HG02981 (cell line): ENCODE data around the gene EYS.
"Not testable (repeated sequence)": the region's sequence is repeated elsewhere in the genome, so short reads cannot be mapped to it uniquely, and the experiment has no call there.

ENCODE experiments used
- ATAC-seq: cut with Tn5 transposase; IDR thresholded peaks from one replicate; pipeline ENCODE4 v1.9.1; 2021; ENCODE audit warnings: mild to moderate bottlenecking, moderate library complexity; ENCODE audit not compliant: unreplicated experiment

Gene EYS

DNA sequence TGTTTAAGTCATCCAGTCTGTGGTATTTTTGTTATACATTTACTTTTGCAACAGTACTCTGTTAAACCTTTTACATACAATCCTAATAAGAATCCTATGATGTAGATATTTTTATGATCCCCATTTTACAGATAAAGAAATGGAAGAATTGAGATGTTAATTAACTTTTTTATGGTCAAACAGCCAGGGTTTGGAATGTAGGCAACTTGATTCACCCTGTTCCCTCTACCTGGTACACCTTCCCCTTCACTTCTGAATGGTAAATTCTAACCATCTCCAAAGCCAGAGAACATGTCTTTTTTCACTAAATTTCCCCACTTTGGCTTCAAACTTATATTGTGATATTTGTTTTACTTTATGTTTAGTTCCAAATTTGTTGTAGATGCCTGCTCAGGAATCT lies 1771.3 kb downstream of the EYS start:
- no peak for ATAC-seq

DNA sequence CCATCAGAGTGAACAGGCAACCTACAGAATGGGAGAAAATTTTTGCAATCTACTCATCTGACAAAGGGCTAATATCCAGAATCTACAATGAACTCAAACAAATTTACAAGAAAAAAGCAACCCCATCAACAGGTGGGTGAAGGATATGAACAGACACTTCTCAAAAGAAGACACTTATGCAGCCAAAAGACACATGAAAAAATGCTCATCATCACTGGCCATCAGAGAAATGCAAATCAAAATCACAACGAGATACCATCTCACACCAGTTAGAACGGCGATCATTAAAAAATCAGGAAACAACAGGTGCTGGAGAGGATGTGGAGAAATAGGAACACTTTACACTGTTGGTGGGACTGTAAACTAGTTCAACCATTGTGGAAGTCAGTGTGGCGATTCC lies 1773.1 kb downstream of the EYS start:
- ATAC-seq = not testable (repeated sequence)

DNA sequence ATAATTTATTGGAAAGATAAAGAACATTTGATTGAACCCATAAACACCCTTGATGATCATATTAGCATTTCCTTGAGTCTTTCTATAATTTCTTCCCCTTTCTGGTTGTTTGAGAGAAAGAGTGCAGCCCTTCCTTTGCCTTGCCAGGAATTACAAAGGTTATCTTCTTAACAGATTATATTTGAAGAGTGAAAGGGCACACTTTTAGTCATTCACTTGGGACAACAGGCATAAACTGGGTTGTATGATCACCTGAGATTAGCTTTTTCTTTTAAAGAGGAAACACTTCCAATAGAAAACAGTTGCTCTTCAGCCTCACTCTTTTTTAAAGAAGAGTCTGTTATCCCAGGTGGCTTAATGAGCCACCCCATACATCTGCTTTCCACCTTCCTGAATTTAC lies 1776.2 kb downstream of the EYS start:
- ATAC-seq = no peak

DNA sequence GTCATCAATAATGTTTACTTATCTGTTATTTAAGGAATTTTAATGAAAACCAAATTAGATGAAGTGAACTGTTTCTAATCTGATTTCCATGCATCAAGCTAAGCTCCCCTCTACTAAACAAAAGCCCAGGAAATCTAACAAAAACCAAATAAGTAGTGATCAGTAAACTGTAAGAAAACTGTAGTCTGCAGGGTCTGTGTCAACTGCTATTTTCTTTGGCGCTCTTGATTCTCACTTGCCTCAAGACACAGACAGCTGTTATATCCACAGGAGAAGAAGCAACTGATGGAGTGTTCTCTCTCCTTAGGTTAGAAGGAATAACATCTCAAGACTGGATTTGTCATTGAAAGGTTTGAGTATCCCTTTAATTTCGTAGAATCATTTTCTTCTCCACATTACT lies 1777.9 kb downstream of the EYS start:
- ATAC-seq = no peak

DNA sequence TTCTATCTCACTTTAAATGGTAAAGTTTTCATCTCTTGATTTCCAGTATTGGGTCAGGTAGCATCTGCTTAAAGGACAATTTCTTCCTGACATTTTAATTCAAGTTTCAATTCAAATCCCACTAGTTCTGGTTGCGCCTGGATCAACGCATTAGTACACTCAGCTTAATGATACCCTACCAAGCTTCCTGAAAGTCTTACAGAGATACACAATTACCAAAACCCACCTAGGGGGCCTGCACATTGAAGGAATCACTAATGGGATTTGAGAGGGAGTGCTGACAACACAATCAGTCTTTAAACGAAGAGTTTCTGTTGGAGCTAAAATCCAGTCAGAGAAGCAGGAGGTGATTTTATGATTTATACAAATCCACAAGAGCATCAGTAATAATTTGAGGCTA lies 1778.4 kb downstream of the EYS start:
- ATAC-seq = no peak

DNA sequence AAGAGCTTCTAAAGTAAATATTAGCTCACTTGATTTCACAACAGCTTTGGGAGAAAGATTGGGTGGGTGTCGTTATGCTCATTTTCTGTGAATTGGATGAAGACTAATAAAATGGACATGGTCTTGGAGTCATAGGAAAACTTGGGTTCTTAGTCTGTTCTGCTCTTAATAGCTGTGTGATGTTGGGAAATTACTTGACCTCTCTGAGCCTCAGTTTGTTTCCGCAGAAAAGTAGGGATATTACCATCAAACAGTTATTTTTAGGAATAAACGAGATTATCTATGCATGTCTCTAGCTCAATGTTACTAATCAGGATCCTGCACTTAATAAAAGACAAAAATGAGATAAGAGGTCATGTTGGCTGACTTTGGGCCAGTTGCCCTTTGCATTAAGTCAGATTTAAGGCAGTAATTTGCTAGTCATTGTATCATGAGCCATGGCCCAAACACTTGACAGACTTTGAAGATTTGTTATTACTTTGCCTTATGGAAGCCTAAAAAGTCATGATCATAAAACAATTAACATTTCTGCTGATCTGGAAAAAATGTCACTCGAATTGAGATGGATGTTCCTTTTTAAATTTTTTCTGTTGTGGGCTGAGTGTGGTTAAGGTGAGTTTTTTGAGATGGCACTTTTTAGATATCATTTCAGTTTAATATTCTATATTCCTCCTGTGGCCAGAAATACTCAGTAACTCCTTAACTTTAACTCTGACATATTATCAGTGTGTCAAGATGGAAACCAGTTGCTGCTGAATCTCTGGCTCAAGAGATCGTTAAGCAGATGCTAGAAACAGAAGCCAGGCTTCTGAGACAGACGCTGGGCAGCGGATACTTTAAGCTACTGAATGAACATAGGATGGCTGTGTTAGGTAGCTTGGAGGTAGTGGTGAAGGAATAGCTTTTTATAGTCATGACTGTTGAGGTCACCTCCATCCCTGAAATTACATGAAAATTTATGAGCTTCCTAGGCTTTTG lies 1779.8 kb downstream of the EYS start:
- no peak for ATAC-seq

DNA sequence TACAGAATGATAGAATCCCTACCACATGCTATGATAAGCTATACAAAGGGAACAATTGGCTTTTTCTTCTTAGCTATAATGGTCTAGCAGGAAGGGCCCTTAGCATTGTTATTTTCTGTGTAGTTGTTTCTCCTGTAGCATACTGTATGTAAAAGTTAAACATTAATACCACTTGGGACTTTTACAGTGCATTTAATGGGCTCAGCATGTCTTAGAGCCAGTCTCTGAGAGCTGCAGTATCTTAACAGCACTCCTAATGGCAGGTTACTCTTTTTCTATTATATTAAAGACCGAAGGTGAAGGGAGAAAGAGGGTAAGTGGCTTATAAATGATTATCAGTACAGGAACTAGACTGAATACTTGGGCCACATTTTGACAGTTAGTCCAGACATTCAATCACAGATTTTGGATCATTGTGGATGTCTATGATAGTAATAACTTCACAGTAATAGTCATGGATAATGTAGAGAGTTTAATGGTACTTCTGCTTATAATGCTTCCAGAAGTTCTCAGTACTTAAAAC lies 1780.7 kb downstream of the EYS start:
- ATAC-seq = no peak

DNA sequence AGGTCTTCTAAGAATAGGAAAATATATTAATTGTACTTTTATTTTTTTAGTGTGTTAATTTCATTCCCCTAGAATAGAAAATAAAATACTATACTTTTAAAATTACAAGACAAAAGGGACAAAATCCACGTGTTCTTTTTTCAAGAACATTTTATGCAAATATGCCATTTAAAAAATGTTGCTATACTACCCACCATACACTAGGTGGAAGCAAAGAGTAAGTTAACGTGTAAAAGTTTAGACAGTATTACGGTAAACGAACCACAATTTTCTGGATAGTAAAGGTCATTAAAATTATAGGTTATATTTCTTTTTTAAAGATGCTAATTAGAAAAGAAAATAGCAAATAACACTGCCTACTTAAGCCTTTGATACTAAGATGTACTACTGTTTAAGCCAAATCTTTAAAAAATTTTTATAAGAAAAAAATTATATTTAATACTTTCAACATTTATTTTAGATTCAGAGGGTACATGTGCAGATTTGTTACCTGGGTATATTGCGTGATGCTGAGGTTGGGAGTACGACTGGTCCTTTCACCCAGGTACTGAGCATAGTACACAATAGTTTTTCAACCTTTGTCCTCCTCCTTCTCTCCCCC lies 1783.8 kb downstream of the EYS start:
- peak; percentile 78 for ATAC-seq

DNA sequence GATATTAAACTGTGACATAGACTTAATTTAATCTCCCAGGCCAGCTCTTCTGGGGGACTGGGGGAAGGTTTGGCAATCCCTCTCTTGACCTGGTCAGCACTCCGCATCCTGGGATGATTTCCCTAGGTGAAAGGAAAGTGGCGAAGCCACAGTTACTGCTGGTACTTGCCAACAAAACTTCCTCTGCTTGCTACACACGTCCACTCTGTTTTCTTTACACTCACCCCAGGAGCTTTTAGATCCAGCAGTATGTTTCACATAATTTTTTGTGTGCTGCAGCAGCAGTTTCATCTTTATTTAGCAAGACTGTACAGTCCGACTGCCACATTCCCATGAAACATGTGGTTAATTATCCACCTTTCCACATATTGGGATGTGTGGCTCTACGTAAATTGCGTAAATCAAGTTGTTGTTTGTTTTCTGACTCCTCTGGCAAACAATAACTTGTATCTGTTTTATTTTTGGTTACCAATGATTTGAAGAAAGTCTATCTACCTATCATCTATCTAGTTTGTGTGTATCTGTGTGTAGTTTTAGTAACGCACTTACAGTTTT lies 1787.4 kb downstream of the EYS start:
- ATAC-seq = no peak

DNA sequence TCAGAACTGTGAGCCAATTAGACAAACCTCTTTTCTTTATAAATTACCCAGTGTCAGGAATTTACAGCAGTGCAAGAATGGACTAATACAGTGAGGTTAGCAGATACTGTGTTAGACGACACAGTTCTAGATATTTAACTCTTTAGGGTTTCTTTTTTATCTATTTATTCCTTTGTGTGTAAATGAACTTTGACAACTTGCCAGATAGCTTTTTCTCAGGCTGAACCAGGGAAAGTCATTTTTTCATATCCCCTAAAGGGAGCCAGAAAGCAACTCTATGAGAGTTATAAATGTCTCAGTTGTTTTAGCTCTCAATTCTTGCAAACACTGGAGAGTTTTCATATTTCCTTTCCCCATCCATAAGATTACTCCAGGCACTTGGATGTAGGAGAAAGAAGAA lies 1794.1 kb downstream of the EYS start:
- ATAC-seq = no peak

DNA sequence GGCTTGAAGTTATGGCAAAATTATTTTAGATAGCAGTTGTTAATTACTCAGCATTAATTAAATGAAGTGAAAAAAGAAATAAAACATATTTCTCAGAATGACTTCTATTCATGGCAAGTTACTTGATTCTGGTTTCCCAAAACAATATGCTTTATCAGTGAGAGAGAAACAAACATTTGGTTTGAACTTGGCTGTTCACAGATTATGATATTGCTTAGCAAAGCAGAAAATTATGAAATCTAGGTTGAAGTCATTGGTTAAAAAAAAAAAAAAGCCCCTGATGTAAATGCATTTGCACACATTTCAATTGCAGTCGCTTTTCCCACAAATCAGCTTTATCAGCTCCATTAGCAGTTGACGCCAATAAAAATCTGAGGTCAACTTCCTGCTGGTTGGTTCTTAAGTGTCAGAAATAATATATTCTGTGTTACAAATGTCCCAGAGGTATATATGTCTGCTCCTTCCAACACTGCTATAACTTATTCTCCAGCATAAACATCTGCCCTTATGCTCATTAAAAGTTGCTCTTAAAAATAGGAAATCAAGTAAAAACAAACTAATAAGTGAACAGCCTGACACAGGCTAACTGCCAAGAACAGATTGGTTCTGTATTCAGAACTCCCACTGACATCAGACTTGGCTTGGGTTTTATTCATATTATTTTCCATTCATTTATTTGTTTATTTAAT lies 1796.0 kb downstream of the EYS start:
- ATAC-seq = no peak

DNA sequence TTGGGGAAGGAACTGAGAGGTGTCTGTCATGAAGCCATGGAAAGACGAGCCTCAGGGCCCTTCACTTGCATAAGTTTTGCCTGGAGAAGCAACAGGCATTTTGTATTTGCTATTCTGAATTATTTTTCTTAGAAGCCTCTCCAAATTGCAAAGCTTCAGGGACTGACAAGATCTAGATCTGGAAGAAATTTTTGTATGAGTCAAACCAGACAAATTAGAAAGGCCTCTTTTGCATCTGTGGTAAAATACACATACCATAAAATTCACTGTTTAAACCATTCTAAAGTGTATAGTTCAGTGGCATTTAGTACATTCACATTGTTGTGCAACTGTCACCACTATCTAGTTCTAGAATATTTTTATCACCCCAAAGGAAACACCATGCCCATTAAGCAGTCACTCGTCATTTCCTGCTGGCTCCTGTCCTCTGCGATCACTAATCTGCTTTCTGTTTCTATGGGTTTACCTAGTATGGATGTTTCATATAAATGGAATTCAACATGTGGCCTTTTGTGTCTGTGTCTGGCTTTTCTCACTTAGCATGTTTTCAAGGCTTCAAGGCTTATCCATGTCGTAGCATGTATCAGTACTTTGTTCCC lies 1802.3 kb downstream of the EYS start:
- ATAC-seq = no peak

DNA sequence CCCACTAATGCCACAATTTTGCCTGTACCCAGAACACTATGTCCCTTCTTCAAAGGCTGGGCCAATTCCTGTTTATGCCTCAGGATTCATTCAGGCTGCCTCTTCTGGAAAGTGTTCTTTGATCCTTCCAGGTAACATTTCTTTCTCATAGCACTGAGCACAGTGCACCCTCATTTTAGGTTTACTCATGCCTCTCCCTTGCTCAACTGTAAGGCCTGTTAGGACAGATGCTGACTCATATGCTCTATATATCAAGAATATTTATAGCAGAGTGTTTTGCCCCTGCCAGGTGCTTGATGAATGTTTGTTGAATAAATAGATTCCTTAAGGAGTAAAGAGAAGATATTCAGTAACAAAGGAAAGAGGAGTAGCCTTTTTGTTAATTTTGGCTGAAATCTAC lies 1807.5 kb downstream of the EYS start:
- ATAC-seq = no peak

DNA sequence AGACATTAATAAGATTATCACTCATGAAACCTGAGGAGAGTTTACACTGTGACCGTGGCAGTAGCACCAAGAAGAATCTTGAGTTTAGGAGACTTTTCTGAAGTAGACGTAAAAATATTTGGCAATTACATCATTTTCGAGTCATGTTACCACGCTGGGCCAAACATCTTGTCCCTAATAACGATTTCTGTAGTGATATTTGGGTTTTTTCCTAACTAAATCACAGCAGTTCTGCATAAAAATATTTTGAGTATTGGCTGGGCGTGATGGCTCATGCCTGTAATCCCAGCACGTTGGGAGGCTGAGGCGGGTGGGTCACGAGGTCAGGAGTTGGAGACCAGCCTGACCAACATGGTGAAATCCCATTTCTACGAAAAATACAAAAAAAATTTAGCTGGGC lies 1809.1 kb downstream of the EYS start:
- ATAC-seq = no peak

DNA sequence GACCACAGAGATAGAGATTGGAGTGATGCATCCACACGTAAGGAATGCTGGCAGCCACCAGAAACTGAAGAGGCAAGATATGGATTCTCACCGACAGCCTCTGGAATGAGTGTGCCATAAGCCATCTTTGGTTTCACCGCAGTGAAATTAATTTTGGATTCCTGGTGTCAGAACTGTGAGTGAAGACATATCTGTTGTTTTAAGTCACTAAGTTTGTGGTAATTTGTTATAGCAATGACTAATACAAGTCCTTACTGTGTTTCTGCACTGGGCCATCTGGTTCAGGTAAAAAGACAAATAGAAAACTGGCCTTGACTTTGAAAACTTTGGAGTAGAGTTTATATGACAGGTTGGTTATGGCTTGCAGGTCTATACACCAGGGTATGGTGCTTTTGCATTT lies 1809.6 kb downstream of the EYS start:
- no peak for ATAC-seq

DNA sequence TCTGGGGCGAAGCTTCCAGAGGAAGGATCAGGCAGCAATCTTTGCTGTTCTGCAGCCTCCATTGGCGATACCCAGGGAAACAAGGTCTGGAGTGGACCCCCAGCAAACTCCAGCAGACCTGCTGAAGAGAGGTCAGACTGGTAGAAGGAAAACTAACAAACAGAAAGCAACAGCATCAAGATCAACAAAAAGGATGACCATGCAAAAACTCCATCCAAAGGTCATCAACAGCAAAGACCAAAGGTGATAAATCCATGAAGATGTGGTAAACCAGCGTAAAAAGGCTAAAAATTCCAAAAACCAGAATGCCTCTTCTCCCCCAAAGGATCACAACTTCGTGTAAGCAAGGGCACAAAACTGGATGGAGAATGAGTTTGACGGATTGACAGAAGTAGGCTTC lies 1818.6 kb downstream of the EYS start:
- no peak for ATAC-seq

DNA sequence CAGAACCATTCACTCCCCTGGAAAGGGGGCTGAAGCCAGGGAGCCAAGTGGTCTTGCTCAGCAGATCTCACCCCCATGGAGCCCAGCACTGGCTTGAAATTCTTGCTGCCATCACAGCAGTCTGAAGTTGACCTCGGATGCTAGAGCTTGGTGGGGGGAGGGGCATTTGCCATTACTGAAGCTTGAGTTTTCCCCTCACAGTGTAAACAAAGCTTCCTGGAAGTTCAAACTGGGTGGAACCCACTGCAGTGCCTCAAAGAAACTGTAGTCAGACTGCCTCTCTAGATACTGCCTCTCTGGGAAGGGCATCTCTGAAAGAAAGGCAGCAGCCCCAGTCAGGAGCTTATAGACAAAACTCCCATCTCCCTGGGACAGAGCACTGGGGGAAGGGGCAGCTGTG lies 1819.2 kb downstream of the EYS start:
- ATAC-seq = not testable (repeated sequence)

DNA sequence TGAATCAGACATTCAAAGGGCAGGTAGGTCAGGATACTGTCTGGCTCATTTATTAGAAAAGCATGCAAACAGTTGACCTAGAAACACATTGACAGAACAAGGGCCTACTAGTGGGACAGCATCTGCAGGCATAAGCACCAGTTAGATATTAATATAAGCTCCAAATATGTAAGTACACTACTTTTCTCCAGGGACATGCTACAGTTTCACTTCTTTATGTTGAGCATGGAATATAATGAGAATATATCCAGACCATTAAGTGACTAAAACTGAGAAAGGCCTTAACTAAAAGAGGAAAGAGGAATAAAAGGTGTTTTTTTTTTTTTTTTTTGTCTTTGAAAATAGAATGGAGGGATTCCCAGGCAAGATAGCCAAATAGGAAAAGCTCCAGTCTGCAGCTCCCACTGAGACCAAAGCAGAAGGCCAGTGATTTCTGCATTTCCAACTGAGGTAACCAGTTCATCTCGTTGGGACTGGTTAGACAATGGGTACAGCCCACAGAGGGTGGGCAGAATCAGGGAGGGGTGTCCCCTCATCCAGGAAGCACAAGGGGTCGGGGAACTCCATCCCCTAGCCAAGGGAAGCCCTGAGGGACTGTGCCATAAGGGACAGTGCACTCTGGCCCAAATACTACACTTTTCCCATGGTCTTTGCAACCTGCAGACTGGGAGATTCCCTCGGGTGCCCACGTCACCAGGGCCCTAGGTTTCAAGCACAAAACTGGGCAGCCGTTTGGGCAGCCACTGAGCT lies 1819.8 kb downstream of the EYS start:
- no peak for ATAC-seq

DNA sequence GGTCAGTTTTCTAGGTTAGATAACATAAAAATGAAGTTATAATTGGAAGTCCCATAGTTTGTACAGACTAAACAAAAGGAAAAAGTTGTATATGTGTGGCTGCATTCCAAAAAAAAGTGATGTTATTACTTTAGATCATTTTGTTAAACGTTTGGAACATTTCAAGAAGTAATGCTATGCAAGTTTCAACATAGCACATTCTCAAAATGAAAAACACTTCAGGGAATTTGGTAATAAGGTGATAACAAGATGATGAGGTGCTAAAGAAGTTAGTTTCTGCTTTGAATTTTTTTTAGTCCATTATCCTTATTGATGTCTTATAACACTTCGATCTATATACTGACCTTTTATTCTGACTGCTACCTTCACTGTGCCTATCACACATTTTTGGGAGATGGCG lies 1820.7 kb downstream of the EYS start:
- ATAC-seq = no peak

DNA sequence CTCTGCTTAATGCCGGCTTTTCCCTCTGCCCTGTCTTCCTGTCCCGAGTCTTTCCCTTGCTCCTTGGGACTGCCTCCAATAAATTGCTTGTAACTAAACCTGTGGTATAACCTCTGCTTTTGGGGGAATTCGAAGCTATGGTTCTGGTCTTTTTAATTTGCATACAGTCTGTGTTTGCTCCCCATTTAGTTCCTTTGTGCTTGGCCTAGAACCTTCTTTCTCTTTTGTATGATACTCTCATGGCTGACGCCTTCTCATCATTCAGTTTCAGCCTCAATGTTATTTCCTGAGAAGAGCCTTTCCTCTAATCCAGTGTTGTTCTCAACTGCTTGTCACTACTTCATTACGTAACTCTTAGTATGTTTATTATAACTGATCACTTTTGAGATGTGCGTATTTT lies 1823.4 kb downstream of the EYS start:
- peak; percentile 51 for ATAC-seq
